Choroid plexus epithelial cell (primary cell): ENCODE measurements around the gene TTC8.

Source experiments
- DNase-seq: peaks from one replicate; pipeline ENCODE4 v3.0.0-alpha.2; 2010; ENCODE audit warnings: low read depth
- H3K4me3 ChIP-seq: 2 replicates; pipeline ENCODE4 v1.5.1; 2011; ENCODE audit warnings: low read depth, mild to moderate bottlenecking, control low read depth, low read length, moderate library complexity
- CTCF ChIP-seq: conservative IDR thresholded peaks from 2 replicates; pipeline ENCODE4 v1.5.1; 2011; ENCODE audit warnings: low read depth, mild to moderate bottlenecking, control low read depth, inconsistent platforms, low read length, moderate library complexity

The TTC8 gene

GRCh38 chr14:88823968-88824313 lies 510 bp upstream of the TTC8 start:
- peak overlapping the region; percentile 91 for H3K4me3 ChIP-seq
- no peak for DNase-seq
- TF ChIP-seq CTCF = no peak

DNA sequence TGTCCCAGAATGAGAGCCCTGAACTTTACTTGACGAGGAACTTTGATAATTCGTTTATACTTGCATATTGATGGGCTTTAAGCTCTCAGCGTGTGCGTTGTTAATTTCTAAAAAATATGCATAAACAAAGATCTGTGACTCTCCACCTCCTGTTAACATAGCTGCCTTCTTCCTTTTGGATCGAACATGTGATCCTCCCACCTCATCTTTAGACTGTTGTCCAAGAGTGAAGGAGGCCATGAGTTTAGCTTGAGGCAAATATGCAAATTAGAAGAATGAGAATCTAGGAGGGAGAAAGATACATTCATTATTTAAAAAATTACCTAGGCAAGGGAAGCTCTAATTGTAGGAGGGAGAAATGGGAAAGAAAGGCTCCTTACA lies 617 bp downstream of the TTC8 start:
- H3K4me3 ChIP-seq = peak overlapping the region; percentile 91
- DNase-seq = peak; percentile 38
- TF ChIP-seq CTCF = no peak

- no peak for DNase-seq
- peak overlapping the region; percentile 91 for H3K4me3 ChIP-seq
- no peak for TF ChIP-seq CTCF
Measured at GRCh38 chr14:88825503-88825902, 1.1 kb downstream of the TTC8 start.

- no peak for TF ChIP-seq CTCF
- no peak overlapping the region for H3K4me3 ChIP-seq
- no peak for DNase-seq
Measured at GRCh38 chr14:88829188-88829587, 4.7 kb downstream of the TTC8 start.

DNA sequence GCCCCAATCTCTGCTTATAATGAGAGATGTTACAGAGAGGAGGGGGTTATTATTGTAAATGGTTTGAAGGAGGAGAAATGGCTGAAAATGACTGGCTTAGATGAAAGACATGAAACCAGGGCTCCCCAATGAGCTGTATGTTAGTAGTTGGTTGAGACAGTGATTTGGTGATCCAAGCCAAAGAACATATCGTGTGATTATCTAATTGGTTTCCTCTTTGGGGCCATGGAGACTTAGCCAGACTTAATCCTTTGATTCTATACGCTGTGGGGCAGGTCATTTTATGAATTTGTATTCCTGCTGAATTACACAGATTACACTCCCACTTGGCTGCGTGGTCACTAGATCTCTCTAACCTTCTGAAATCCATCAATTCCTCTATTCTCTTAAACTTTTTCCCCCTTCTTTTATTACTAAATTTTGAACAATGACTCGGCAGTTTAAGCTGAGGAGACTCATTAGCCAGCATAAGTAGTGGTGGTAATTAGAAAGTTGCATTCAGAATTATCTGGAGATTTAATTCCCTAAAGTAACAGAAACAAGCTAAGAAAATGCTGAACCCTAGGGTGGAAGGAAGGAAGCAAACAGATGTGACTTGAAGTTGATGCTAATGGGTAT lies 5.3 kb downstream of the TTC8 start:
- no peak overlapping the region for H3K4me3 ChIP-seq
- TF ChIP-seq CTCF = no peak
- no peak for DNase-seq

- peak; percentile 70 for DNase-seq
- no peak overlapping the region for H3K4me3 ChIP-seq
- no peak for TF ChIP-seq CTCF
Measured at GRCh38 chr14:88831284-88831683, 6.8 kb downstream of the TTC8 start.

DNA sequence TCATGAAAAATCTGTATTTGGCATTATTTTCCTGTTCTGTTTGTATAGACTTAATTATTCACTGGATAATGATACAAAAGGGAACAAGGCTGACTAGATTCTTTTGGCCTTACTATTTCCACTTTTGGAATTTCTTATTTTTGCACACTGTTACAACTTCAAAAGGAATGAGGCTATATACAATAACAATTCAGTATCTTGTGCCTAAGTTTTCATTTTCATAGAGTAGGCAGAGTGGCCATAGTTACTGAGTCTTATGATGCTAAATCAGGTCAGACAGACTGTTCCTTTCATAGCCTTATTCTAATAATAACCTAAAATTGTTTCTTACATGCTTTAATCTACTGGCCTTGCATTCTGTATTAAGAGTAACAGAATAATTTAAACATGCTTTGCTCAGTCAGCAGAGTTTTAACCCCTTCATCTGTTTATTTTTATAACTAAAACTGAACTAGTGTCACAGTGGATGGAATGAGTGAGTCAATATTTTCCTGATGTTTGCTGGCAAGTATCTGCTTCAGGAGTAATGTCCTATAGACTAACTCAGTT lies 10.5 kb downstream of the TTC8 start:
- H3K4me3 ChIP-seq = no peak overlapping the region
- DNase-seq = peak; percentile 80
- TF ChIP-seq CTCF = no peak
